Parathyroid adenoma (tissue), 2 donors: ENCODE measurements around the gene FAM131A.
A peak's percentile ranks its signal among the peaks of the same experiment; 100 is the strongest.

Experiments
- H2AFZ ChIP-seq: fragments of 300-600 bp; sonication (generic); one replicate; pipeline ENCODE4 v1.7.0; 2017; ENCODE audit warnings: antibody characterized with exemption, mild to moderate bottlenecking
- H3K27ac ChIP-seq: fragments of 300-600 bp; sonication (generic); one replicate; pipeline ENCODE4 v1.7.0; 2017
- H3K27me3 ChIP-seq: fragments of 300-600 bp; sonication (generic); one replicate; pipeline ENCODE4 v1.7.0; 2017; ENCODE audit warnings: low read length; ENCODE audit not compliant: control insufficient read depth, insufficient read depth
- H3K36me3 ChIP-seq: fragments of 300-600 bp; sonication (generic); one replicate; pipeline ENCODE4 v1.7.0; 2017; ENCODE audit warnings: low read length; ENCODE audit not compliant: control insufficient read depth, insufficient read depth
- H3K4me1 ChIP-seq: fragments of 300-600 bp; sonication (generic); one replicate; pipeline ENCODE4 v1.7.0; 2017; ENCODE audit warnings: control low read depth
- H3K4me2 ChIP-seq: fragments of 300-600 bp; sonication (generic); one replicate; pipeline ENCODE4 v1.7.0; 2017; ENCODE audit warnings: low read length
- H3K4me3 ChIP-seq: fragments of 300-600 bp; sonication (generic); one replicate; pipeline ENCODE4 v1.7.0; 2017; ENCODE audit warnings: low read depth, low read length
- H3K79me2 ChIP-seq: fragments of 300-600 bp; sonication (generic); one replicate; pipeline ENCODE4 v1.7.0; 2017; ENCODE audit warnings: control low read depth
- H3K9ac ChIP-seq: fragments of 300-600 bp; sonication (generic); one replicate; pipeline ENCODE4 v1.7.0; 2017; ENCODE audit warnings: mild to moderate bottlenecking
- H3K9me3 ChIP-seq: fragments of 300-600 bp; sonication (generic); one replicate; pipeline ENCODE4 v1.7.0; 2017; ENCODE audit warnings: low read length; ENCODE audit not compliant: control insufficient read depth
- CTCF ChIP-seq: fragments of 300-600 bp; sonication (generic); IDR thresholded peaks from one replicate; pipeline ENCODE4 v1.7.0; 2017; ENCODE audit warnings: antibody characterized with exemption, mild to moderate bottlenecking
- donor health status: primary hyperparathyroidism.

Gene FAM131A

GRCh38 chr3:184291738-184292445 lies 45.5 kb upstream of the FAM131A start:
- Histone ChIP-seq H3K4me1 (no peaks in the 10 kb centered on the region), H3K36me3 (no peaks in the 10 kb centered on the region), H3K4me2 (no peak overlapping the region), H3K9ac (no peak overlapping the region), H3K27me3 (no peaks in the 10 kb centered on the region), H2AFZ (no peak overlapping the region), H3K79me2 (no peaks in the 10 kb centered on the region), H3K4me3 (no peak overlapping the region), H3K9me3 (no peaks in the 10 kb centered on the region), H3K27ac (no peak overlapping the region)
- no peak for TF ChIP-seq CTCF

GRCh38 chr3:184295771-184296170 lies 41.6 kb upstream of the FAM131A start:
- Histone ChIP-seq H3K9me3 (no peaks in the 10 kb centered on the region), H3K9ac (no peak overlapping the region), H2AFZ (no peak overlapping the region), H3K36me3 (no peaks in the 10 kb centered on the region), H3K4me2 (no peak overlapping the region), H3K79me2 (peaks cover 15% of the 10 kb centered on the region), H3K4me3 (no peak overlapping the region), H3K4me1 (peaks cover 8% of the 10 kb centered on the region), H3K27ac (no peak overlapping the region), H3K27me3 (no peaks in the 10 kb centered on the region)
- TF ChIP-seq CTCF, result no peak

GRCh38 chr3:184296616-184297015 lies 40.8 kb upstream of the FAM131A start:
- no peaks in the 10 kb centered on the region for H3K9me3 ChIP-seq
- no peaks in the 10 kb centered on the region for H3K36me3 ChIP-seq
- no peak for TF ChIP-seq CTCF
- peaks cover 8% of the 10 kb centered on the region for H3K4me1 ChIP-seq
- no peak overlapping the region for H3K4me2 ChIP-seq
- no peak overlapping the region for H2AFZ ChIP-seq
- peaks cover 19% of the 10 kb centered on the region for H3K79me2 ChIP-seq
- H3K27ac ChIP-seq, result no peak overlapping the region
- H3K27me3 ChIP-seq, result no peaks in the 10 kb centered on the region
- no peak overlapping the region for H3K9ac ChIP-seq
- H3K4me3 ChIP-seq, result no peak overlapping the region

- H3K79me2 ChIP-seq, result peaks cover 20% of the 10 kb centered on the region
- peak within 1 kb of the TSS; percentile 87 for H3K4me3 ChIP-seq
- H3K27ac ChIP-seq, result peak within 1 kb of the TSS; percentile 76
- H3K36me3 ChIP-seq, result no peaks in the 10 kb centered on the region
- no peak for TF ChIP-seq CTCF
- peak within 1 kb of the TSS; percentile 98 for H2AFZ ChIP-seq
- peak within 1 kb of the TSS; percentile 85 for H3K9ac ChIP-seq
- peak within 1 kb of the TSS; percentile 98 for H3K4me2 ChIP-seq
- H3K4me1 ChIP-seq, result peaks cover 8% of the 10 kb centered on the region
- H3K9me3 ChIP-seq, result no peaks in the 10 kb centered on the region
- H3K27me3 ChIP-seq, result no peaks in the 10 kb centered on the region
Observed at GRCh38 chr3:184298759-184299487, 38.5 kb upstream of the FAM131A start, which contains the start of gene PSMD2. Gene PSMD2 (plus strand): TSS chr3:184299241. CDS start chr3:184299267, 26 bp downstream.
